HFF-Myc (cell line): ENCODE results near the gene SIGLEC10.

Experiments
- DNase-seq: peaks from one replicate; pipeline ENCODE4 v3.0.0-alpha.2; 2011; ENCODE audit warnings: low read depth; ENCODE audit errors: extremely low read depth
- H3K4me3 ChIP-seq: replicated peaks from 2 replicates; pipeline ENCODE4 v1.5.1; 2011; ENCODE audit warnings: low read depth, mild to moderate bottlenecking, control low read depth, low read length
- TF ChIP-seq, protein P1 (sequence below): IDR thresholded peaks from 2 replicates; pipeline ENCODE4 v1.5.1; 2012; ENCODE audit warnings: mild to moderate bottlenecking, low read depth, low read length, control low read depth; ENCODE audit errors: missing control alignments

Gene SIGLEC10

DNA sequence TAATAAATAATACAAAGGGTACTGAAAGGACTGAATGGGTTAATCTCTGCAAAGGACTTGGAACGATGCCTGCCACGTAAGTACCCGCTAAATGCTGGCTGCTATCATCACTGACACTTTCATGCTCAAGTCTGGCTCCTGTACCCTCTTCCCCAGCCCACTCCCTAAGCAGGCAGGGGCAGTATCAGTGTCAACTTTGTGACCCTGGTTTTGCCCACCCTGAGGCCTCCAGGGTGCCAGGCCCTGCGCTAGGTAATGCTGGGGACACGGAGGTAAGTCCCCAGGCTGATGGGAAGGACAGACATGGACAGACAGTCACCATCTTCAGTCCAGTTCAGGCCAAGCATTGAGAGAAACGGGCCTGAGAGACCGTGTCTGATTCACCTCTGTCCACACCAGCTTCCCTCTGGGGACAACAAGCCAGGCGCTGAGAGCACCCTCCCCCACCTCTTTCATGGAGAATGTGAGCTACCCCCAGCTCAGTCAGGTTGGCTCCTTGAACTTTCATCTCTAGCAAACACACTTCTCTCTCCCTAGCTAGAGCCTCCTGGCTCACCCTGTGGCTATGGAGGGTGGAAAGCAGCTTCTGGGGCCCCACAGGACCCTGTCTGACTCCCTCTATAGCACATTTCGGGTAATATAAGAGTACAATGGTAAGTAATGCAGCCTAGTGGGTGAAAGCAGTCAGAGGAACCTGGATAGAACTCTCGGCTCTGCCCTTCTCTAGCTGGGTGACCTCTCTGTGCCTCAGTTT is 52.1 kb downstream of the SIGLEC10 start:
- DNase-seq: no peak
- peak overlapping the region; percentile 92 for H3K4me3 ChIP-seq
- TF ChIP-seq, protein P1, sequence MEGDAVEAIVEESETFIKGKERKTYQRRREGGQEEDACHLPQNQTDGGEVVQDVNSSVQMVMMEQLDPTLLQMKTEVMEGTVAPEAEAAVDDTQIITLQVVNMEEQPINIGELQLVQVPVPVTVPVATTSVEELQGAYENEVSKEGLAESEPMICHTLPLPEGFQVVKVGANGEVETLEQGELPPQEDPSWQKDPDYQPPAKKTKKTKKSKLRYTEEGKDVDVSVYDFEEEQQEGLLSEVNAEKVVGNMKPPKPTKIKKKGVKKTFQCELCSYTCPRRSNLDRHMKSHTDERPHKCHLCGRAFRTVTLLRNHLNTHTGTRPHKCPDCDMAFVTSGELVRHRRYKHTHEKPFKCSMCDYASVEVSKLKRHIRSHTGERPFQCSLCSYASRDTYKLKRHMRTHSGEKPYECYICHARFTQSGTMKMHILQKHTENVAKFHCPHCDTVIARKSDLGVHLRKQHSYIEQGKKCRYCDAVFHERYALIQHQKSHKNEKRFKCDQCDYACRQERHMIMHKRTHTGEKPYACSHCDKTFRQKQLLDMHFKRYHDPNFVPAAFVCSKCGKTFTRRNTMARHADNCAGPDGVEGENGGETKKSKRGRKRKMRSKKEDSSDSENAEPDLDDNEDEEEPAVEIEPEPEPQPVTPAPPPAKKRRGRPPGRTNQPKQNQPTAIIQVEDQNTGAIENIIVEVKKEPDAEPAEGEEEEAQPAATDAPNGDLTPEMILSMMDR: no peak

DNA sequence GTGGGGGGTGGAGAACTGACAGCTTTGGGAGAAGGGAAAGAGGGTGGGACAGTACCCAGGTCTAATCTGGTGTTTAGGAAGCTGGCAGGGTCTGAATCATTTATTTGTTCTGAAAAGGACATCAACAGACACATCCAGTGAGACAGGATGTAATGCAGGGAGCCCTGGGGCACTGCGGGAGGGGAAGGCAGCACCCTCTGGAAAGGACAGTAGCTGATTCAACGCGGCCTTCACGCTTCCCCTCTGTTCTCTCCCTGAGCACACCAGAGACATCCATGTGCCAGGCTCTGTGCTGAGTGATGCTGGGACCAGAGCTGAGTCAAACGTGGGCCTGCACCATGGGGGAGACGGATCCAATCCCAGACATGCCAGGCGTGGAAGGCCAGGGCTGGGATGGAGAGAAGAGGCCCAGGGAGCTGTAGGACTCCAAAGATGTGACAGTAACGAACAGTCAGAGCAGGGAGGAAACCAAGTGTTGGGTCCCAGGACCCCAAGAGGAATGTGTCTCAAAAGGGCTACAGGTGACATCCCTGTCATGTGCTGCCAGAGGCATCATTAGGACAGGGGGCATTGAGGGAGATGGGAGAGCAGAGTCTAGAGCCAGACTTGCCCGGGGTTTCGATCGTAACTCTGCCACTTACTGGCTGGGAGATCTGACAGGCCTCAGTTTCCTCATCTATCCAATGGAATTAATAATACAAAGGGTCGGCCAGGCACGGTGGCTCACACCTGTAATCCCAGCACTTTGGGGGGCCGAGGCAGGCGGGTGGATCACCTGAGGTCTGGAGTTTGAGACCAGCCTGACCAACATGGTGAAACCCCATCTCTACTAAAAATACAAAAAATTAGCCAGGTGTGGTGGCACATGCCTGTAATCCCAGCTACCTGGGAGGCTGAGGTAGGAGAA is 53.0 kb downstream of the SIGLEC10 start:
- DNase-seq: no peak
- H3K4me3 ChIP-seq: no peak overlapping the region
- TF ChIP-seq, protein P1: no peak

DNA sequence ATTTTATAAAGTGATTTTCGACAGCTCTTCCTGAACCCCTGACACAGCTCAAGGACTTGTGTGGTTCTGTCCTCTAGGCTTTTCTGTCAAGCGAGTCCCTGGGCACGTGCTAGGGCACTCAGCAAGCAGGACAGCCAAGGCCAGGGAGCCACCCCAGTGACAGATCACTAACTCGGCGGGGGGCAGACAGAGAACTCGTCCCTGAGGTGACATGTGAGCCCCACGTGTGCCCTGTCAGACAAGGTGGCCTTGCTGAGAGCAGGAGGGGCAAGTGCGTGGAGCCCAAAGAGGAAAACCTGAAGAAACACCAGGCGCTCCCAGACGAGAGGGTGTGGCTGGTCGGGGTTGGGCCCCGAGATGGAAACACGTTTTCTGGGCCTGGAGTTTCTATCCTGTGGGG is 56.2 kb downstream of the SIGLEC10 start:
- no peak overlapping the region for H3K4me3 ChIP-seq
- no peak for DNase-seq
- TF ChIP-seq, protein P1: no peak
